ENCODE data around the gene RFTN1.

The RFTN1 gene

GRCh38 chr3:16347548-16347947, 166.0 kb downstream of the RFTN1 start:
- no peak for DNase-seq

GRCh38 chr3:16346413-16347081, 167.0 kb downstream of the RFTN1 start:
- no peak for DNase-seq

GRCh38 chr3:16343101-16343500, 170.4 kb downstream of the RFTN1 start:
- DNase-seq, result no peak

- DNase-seq, result peak; percentile 45
Measured at GRCh38 chr3:16338999-16339398, 174.5 kb downstream of the RFTN1 start.

- DNase-seq, result peak; percentile 58
Measured at GRCh38 chr3:16337856-16338540, 175.5 kb downstream of the RFTN1 start.

- DNase-seq, result no peak
Measured at GRCh38 chr3:16336825-16337224, 176.7 kb downstream of the RFTN1 start.

GRCh38 chr3:16335772-16336645, 177.5 kb downstream of the RFTN1 start:
- no peak for DNase-seq

- no peak for DNase-seq
Measured at GRCh38 chr3:16335333-16335732, 178.2 kb downstream of the RFTN1 start.

- DNase-seq, result no peak
Measured at GRCh38 chr3:16334909-16335308, 178.6 kb downstream of the RFTN1 start.

GRCh38 chr3:16332904-16333426, 180.5 kb downstream of the RFTN1 start:
- no peak for DNase-seq

- no peak for DNase-seq
Measured at GRCh38 chr3:16331319-16331883, 182.1 kb downstream of the RFTN1 start.

- no peak for DNase-seq
Measured at GRCh38 chr3:16330351-16330750, 183.1 kb downstream of the RFTN1 start.

GRCh38 chr3:16329826-16330129, 183.7 kb downstream of the RFTN1 start:
- DNase-seq, result no peak

- DNase-seq, result no peak
Measured at GRCh38 chr3:16329036-16329825, 184.3 kb downstream of the RFTN1 start.

GRCh38 chr3:16328124-16328523, 185.4 kb downstream of the RFTN1 start:
- no peak for DNase-seq

- DNase-seq, result no peak
Measured at GRCh38 chr3:16326724-16327349, 186.7 kb downstream of the RFTN1 start.

GRCh38 chr3:16325850-16326249, 187.6 kb downstream of the RFTN1 start:
- no peak for DNase-seq

GRCh38 chr3:16323737-16324136, 189.8 kb downstream of the RFTN1 start:
- DNase-seq, result no peak

- DNase-seq, result no peak
Measured at GRCh38 chr3:16322189-16322588, 191.3 kb downstream of the RFTN1 start.

- DNase-seq, result no peak
Measured at GRCh38 chr3:16320711-16321110, 192.8 kb downstream of the RFTN1 start.

- DNase-seq, result no peak
Measured at GRCh38 chr3:16319723-16320122, 193.8 kb downstream of the RFTN1 start.

GRCh38 chr3:16319307-16319706, 194.2 kb downstream of the RFTN1 start:
- DNase-seq, result peak; percentile 88
